Activated CD8-positive, alpha-beta memory T cell treated with anti-CD3 and anti-CD28 coated beads, Interleukin-2, amount 10 ng/mL, durations not matched to agents 7 days and 5 days (primary cell): Measurements from ENCODE around the gene HSFX3. TPM values are rescaled to one million over a fixed set of nuclear protein-coding genes. Genes with fewer than 3 reads are reported as not detected.
"Not testable (repeated sequence)": the region's sequence is repeated elsewhere in the genome, so short reads cannot be mapped to it uniquely, and the experiment has no call there.

ENCODE experiments used
- ATAC-seq: fragments of 150-1000 bp; cut with Tn5 transposase; one replicate; pipeline ENCODE4 v1.10.0; 2021; ENCODE audit warnings: moderate library complexity
- CTCF ChIA-PET: fragments of 350-600 bp; sonication (Branson Sonifier 250); formaldehyde crosslinking; loops from one replicate; lab custom pipeline; 2021; ENCODE audit warnings: antibody characterized with exemption; lab: Charles Lee
- DNase-seq: peaks from one replicate; pipeline ENCODE4 v3.0.0-alpha.2; 2020
- H3K27ac Mint-ChIP-seq: one replicate; pipeline ENCODE4 v1.8.0; 2021; ENCODE audit warnings: mild to moderate bottlenecking, mixed read lengths
- H3K27me3 Mint-ChIP-seq: one replicate; pipeline ENCODE4 v1.8.0; 2021; ENCODE audit warnings: mixed read lengths
- H3K36me3 Mint-ChIP-seq: one replicate; pipeline ENCODE4 v1.8.0; 2021; ENCODE audit warnings: mild to moderate bottlenecking, mixed read lengths
- H3K4me1 Mint-ChIP-seq: one replicate; pipeline ENCODE4 v1.8.0; 2021; ENCODE audit warnings: mixed read lengths
- H3K4me3 Mint-ChIP-seq: one replicate; pipeline ENCODE4 v1.8.0; 2021; ENCODE audit warnings: mild to moderate bottlenecking, moderate library complexity, mixed read lengths
- H3K9me3 Mint-ChIP-seq: one replicate; pipeline ENCODE4 v1.8.0; 2022; ENCODE audit warnings: low read depth, mixed read lengths
- total RNA-seq, 2 experiments: library from RNA; stranded (reverse); gene quantifications; one replicate each; pipeline ENCODE4 v1.2.3, GENCODE V29; 2021

HSFX3 gene, protein sequence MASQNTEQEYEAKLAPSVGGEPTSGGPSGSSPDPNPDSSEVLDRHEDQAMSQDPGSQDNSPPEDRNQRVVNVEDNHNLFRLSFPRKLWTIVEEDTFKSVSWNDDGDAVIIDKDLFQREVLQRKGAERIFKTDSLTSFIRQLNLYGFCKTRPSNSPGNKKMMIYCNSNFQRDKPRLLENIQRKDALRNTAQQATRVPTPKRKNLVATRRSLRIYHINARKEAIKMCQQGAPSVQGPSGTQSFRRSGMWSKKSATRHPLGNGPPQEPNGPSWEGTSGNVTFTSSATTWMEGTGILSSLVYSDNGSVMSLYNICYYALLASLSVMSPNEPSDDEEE
- total RNA-seq = under 1 TPM in 1 of 2 experiments, not detected in 1; 0.29 TPM

GRCh38 chrX:149549701-149550100 lies at the start of gene HSFX3:
TSS of gene HSFX3 (minus strand) at chrX:149549924. CDS start at chrX:149549852, 72 bp downstream.
- DNase-seq, H3K27me3 Mint-ChIP-seq, H3K36me3 Mint-ChIP-seq, H3K4me3 Mint-ChIP-seq, H3K9me3 Mint-ChIP-seq, CTCF ChIA-PET, ATAC-seq, H3K4me1 Mint-ChIP-seq: not testable (repeated sequence)
- peak within 1 kb of the TSS; percentile 74 for H3K27ac Mint-ChIP-seq

DNA sequence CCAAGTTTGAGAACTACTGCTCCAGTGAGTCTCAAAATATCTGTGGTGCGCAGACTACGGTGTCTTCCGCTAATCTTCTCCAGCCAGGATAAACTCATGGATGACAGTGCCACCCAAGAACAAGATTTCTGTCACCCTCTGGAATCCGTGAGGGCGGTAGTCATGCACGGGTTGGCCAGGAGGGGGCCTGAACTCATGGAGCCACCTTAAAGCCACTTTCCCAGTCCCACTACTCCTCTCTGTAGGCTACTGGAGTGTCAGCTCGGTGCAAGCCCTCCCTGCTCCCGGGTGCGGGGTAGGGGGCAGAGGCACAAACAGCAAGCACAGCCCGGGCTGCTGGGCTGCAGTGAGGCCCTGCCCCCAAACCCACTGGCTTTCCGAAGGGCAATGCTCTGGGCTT lies 48.9 kb upstream of the HSFX3 start:
- H3K27me3 Mint-ChIP-seq, H3K36me3 Mint-ChIP-seq, H3K27ac Mint-ChIP-seq, CTCF ChIA-PET, DNase-seq, ATAC-seq, H3K4me1 Mint-ChIP-seq, H3K4me3 Mint-ChIP-seq, H3K9me3 Mint-ChIP-seq: not testable (repeated sequence)

DNA sequence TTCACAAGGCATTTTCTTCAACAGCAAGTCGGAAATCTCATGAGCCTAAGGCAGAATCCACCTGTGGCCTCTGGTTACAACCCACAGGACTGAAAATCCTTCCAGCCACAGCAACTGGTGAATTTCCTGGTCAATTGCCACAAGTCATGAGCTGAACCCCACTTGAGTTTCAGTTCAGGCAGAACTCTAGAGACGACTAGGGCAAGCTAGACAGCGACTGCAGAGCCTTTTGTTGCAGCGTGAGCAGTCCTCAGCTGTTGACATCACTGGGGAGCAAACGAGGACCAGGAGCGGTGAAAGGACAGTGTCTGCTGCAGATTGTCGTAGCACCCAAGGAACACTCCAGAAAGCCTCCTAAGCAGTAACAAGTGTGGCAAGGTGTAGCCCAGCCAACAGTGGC lies 46.2 kb upstream of the HSFX3 start:
- ATAC-seq, H3K4me1 Mint-ChIP-seq, CTCF ChIA-PET, H3K27me3 Mint-ChIP-seq, H3K4me3 Mint-ChIP-seq, H3K36me3 Mint-ChIP-seq, H3K27ac Mint-ChIP-seq, H3K9me3 Mint-ChIP-seq, DNase-seq: not testable (repeated sequence)

- H3K9me3 Mint-ChIP-seq, H3K27me3 Mint-ChIP-seq, CTCF ChIA-PET, DNase-seq, H3K27ac Mint-ChIP-seq, ATAC-seq, H3K36me3 Mint-ChIP-seq, H3K4me3 Mint-ChIP-seq, H3K4me1 Mint-ChIP-seq: not testable (repeated sequence)
Observed at GRCh38 chrX:149595214-149595613, 45.5 kb upstream of the HSFX3 start, which contains the start of gene HSFX2. TSS of gene HSFX2 (minus strand) at chrX:149595314. CDS start at chrX:149594700, 614 bp downstream.

DNA sequence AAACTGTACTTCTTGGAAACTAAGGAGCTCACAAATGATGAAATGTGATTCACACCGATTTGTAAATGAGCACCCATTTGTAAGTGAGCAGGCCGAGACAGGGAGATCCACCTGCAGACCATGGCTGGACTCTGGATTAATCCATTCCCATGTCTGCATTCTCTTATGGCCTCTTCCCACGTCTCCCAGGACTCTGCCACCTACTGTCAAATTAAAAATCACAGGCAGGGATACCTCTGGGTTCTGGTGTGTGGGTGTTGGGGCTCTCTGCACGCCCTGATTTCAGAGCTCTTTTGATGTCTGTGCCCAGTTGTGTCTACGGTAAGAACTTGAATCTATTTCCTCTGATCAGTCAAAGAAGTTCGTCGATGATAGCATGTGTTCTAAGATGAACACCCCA lies 41.3 kb upstream of the HSFX3 start:
- DNase-seq, H3K4me1 Mint-ChIP-seq, H3K36me3 Mint-ChIP-seq, ATAC-seq, H3K4me3 Mint-ChIP-seq, CTCF ChIA-PET, H3K9me3 Mint-ChIP-seq, H3K27me3 Mint-ChIP-seq, H3K27ac Mint-ChIP-seq: not testable (repeated sequence)

DNA sequence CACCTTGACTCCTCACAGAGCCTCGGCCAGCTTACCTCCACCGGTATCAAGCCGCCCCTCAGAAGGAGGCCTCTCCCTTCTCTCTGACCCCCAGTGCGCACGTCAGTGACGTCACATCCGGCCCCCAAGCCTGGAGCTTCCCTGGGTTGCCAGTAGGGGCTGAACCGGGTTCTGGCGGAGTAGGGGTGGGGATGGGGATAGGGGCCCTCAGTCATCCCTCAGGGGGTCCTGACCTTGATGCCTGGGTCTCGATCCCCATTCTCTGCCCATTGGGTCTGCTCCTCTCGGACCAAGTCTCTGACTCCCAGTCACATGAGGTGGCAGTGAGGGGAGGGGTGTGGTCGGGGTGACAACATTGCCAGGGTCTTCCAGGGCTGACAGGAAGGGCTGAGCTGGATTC lies 37.6 kb upstream of the HSFX3 start, which contains the start of gene MAGEA9B:
TSS of gene MAGEA9B (minus strand) at position 101 of the 400 bp plus-strand sequence. CDS start 4,280 bp downstream, outside the sequence.
- DNase-seq, H3K4me3 Mint-ChIP-seq, ATAC-seq, H3K4me1 Mint-ChIP-seq, H3K27me3 Mint-ChIP-seq, H3K9me3 Mint-ChIP-seq, H3K27ac Mint-ChIP-seq, CTCF ChIA-PET, H3K36me3 Mint-ChIP-seq: not testable (repeated sequence)

DNA sequence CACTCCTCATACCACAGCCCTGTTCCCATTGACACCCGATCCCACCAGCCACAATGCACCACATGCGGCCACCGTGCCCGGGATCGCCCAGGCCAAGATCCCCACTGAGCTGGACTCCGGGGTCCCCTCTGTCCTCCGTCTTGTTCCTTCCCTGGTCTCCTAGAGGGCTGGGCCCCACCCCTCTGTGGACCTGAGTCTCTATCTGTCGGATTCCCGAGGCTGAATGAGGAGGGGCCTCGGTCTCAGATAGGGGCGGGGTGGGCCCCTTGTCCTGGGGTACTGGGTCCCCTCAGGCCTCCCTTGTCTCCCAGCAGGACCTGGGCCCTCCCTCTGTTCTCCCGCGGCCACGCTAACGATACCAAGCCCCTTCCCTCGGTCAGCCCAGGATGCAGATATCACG lies 35.9 kb upstream of the HSFX3 start:
- H3K27me3 Mint-ChIP-seq, H3K27ac Mint-ChIP-seq, H3K4me3 Mint-ChIP-seq, H3K4me1 Mint-ChIP-seq, DNase-seq, H3K36me3 Mint-ChIP-seq, ATAC-seq, H3K9me3 Mint-ChIP-seq, CTCF ChIA-PET: not testable (repeated sequence)

- CTCF ChIA-PET = not testable (repeated sequence)
Observed at GRCh38 chrX:149573456-149573855, 23.7 kb upstream of the HSFX3 start.

DNA sequence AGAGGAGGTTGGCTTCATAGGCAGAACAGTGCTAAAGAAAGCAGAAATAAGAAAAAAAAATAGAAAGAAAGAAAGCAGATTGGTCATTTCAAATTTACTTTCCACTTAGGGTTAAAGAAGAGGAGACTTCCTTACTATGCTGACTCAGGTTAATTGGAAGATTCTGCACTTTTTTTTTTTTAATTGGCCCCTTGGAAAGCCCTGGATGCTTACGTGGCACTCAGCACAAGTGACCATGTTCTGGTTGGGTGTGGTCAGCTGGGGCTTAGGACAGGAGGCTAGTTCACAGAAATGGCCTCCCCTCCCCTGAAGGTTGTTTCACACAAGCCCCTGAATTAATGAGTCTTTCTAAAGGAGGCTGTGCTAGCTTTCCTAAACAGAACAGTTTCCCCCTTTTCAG lies 23.0 kb upstream of the HSFX3 start:
- H3K27ac Mint-ChIP-seq = peak overlapping the region; percentile 86
- no peaks in the 10 kb centered on the region for H3K36me3 Mint-ChIP-seq
- peaks cover 34% of the 10 kb centered on the region for H3K4me1 Mint-ChIP-seq

More at GRCh38 chrX:149573456-149573855, 23.7 kb upstream of the HSFX3 start:
- ATAC-seq = peak; percentile 97
- H3K27me3 Mint-ChIP-seq, DNase-seq, H3K27ac Mint-ChIP-seq, H3K9me3 Mint-ChIP-seq, H3K36me3 Mint-ChIP-seq, H3K4me3 Mint-ChIP-seq: not testable (repeated sequence)
- peaks cover 34% of the 10 kb centered on the region for H3K4me1 Mint-ChIP-seq

GRCh38 chrX:149571770-149572169 lies 22.0 kb upstream of the HSFX3 start:
- H3K4me3 Mint-ChIP-seq = no peak overlapping the region
- no peaks in the 10 kb centered on the region for H3K36me3 Mint-ChIP-seq
- DNase-seq (no peak), ATAC-seq (no peak)
- H3K27ac Mint-ChIP-seq = no peak overlapping the region
- no peaks in the 10 kb centered on the region for H3K9me3 Mint-ChIP-seq
- no peaks in the 10 kb centered on the region for H3K27me3 Mint-ChIP-seq
- peaks cover 34% of the 10 kb centered on the region for H3K4me1 Mint-ChIP-seq
- CTCF ChIA-PET = no interaction called here

More for the DNA sequence above, 23.0 kb upstream of the HSFX3 start:
- H3K4me3 Mint-ChIP-seq = peak overlapping the region; percentile 47
- H3K27me3 Mint-ChIP-seq = no peaks in the 10 kb centered on the region
- DNase-seq = no peak
- no peaks in the 10 kb centered on the region for H3K9me3 Mint-ChIP-seq
- CTCF ChIA-PET = no interaction called here
- peak; percentile 4 for ATAC-seq

- CTCF ChIA-PET = interaction anchor here (1.1 to 2.3 kb wide), 2 partner anchors 41 to 58 kb away, joined by 3 to 7 read pairs; no protein-coding TSS in a partner anchor
Observed at GRCh38 chrX:149570668-149571067, 20.9 kb upstream of the HSFX3 start.

DNA sequence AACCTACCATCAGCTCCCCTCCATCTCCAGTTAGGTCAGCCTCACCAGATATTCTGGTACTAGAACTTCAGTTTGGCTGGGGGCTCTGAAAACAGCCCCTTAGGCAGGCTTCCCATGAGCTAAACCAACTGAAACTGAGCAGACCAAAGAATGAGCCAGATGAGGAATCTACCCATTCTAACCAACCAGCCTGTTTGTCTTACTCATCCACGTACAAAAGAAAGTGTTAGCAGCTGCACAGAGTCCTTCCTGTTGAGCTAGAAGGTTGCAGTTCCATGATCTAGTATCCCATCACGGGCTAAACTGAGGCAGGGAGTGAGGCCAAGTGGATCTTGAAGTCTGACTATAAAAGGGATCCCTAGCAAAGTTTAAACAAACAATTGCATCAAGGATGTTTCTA lies 20.0 kb upstream of the HSFX3 start:
- CTCF ChIA-PET = interaction anchor here (2.3 kb wide), 1 partner anchor 58 kb away, joined by 7 read pairs; no protein-coding TSS in a partner anchor
- no peak overlapping the region for H3K27ac Mint-ChIP-seq
- H3K9me3 Mint-ChIP-seq = no peaks in the 10 kb centered on the region
- H3K36me3 Mint-ChIP-seq = no peaks in the 10 kb centered on the region
- H3K27me3 Mint-ChIP-seq = no peaks in the 10 kb centered on the region
- DNase-seq (peak; percentile 40), ATAC-seq (peak; percentile 24)
- H3K4me1 Mint-ChIP-seq = peaks cover 34% of the 10 kb centered on the region
- H3K4me3 Mint-ChIP-seq = no peak overlapping the region

More at GRCh38 chrX:149570668-149571067, 20.9 kb upstream of the HSFX3 start:
- H3K9me3 Mint-ChIP-seq = no peaks in the 10 kb centered on the region
- no peak overlapping the region for H3K4me3 Mint-ChIP-seq
- peak overlapping the region; percentile 5 for H3K27ac Mint-ChIP-seq
- no peak for ATAC-seq
- H3K4me1 Mint-ChIP-seq = peaks cover 34% of the 10 kb centered on the region
- no peak for DNase-seq
- no peaks in the 10 kb centered on the region for H3K36me3 Mint-ChIP-seq
- no peaks in the 10 kb centered on the region for H3K27me3 Mint-ChIP-seq

DNA sequence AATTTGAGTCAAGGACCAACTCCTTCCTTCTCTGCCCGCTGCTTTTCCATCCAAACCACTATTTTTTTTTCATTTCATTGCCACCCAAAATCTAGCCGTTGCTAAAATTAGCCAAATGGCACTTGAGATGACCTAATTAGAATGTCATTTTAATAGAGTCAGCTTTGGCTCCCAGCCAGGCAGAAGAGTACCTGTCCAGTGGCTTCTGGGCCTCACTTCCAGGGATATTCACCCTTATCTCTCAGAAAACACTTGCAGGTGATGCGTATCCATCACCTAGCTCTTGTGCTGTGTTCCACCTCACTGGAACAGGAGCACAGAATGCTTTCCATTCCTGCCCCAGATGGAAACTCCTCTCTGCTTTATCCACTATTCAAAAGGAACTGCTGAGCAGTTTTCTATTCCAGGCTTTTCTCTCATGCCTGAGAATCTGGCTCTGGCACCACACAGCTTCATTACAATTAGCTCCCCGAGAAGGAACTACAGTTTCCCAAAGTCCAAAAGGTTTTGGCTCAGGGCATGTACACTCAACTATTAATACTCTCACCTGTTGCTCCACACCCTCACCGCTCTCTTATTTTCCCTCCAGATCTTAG lies 19.1 kb upstream of the HSFX3 start:
- Mint-ChIP-seq H3K9me3 (no peaks in the 10 kb centered on the region), H3K36me3 (no peaks in the 10 kb centered on the region), H3K4me3 (no peak overlapping the region), H3K27ac (no peak overlapping the region), H3K4me1 (peaks cover 34% of the 10 kb centered on the region), H3K27me3 (no peaks in the 10 kb centered on the region)
- no peak for ATAC-seq
- CTCF ChIA-PET = interaction anchor here (1.4 to 2.3 kb wide), 2 partner anchors 57 to 59 kb away, joined by 3 to 7 read pairs; no protein-coding TSS in a partner anchor
- no peak for DNase-seq
